ENCODE results near the gene ELOVL7. TPM values are rescaled to one million over a fixed set of nuclear protein-coding genes. Genes with fewer than 3 reads are reported as not detected.
"Not testable (repeated sequence)": the region's sequence is repeated elsewhere in the genome, so short reads cannot be mapped to it uniquely, and the experiment has no call there.

Gene ELOVL7
- total RNA-seq, 1 donor from 2014 or later: 0.59 TPM

GRCh38 chr5:60870857-60871256 lies 26.8 kb upstream of the ELOVL7 start:
- DNase-seq: no peak
- no peaks in the 10 kb centered on the region for H3K4me1 Mint-ChIP-seq (ENCODE audit: low read depth, unreplicated experiment)

GRCh38 chr5:60860572-60860971 lies 16.5 kb upstream of the ELOVL7 start:
- not testable (repeated sequence) for H3K4me3 Mint-ChIP-seq (ENCODE audit: unreplicated experiment); H3K27ac Mint-ChIP-seq (ENCODE audit: unreplicated experiment); H3K36me3 Mint-ChIP-seq (ENCODE audit: unreplicated experiment); H3K27me3 Mint-ChIP-seq (ENCODE audit: unreplicated experiment); DNase-seq; H3K9me3 Mint-ChIP-seq (ENCODE audit: unreplicated experiment); H3K4me1 Mint-ChIP-seq (ENCODE audit: low read depth, unreplicated experiment)

More at GRCh38 chr5:60870857-60871256, 26.8 kb upstream of the ELOVL7 start:
- H3K36me3 Mint-ChIP-seq (ENCODE audit: unreplicated experiment): peaks cover 7% of the 10 kb centered on the region
- no peak overlapping the region for H3K27ac Mint-ChIP-seq (ENCODE audit: unreplicated experiment)
- no peak overlapping the region for H3K4me3 Mint-ChIP-seq (ENCODE audit: unreplicated experiment)
- no peak for TF ChIP-seq CTCF (IDR thresholded peaks at IDR 0.05; ENCODE audit: partially characterized antibody, unreplicated experiment)
- no peaks in the 10 kb centered on the region for H3K27me3 Mint-ChIP-seq (ENCODE audit: unreplicated experiment)
- no peaks in the 10 kb centered on the region for H3K9me3 Mint-ChIP-seq (ENCODE audit: unreplicated experiment)

DNA sequence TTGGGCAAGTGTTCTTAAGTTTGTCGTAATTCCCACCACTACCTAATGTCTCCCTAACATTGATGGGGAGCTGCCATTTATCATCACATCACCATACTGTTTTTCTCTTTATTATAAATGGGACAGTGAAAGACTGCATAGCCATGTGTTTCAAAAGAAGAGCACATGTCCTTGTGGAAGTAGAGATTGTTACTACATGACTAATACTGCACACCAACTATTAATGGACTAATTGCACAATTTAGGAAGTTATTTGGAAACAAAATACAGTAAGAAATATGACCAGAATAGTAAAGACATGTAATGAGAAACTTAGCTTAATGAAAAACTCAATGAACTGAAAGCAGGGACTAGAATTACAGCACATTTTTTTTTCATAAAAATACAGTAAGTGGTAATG lies 12.0 kb upstream of the ELOVL7 start:
- H3K4me1 Mint-ChIP-seq (ENCODE audit: low read depth, unreplicated experiment): no peaks in the 10 kb centered on the region
- no peak overlapping the region for H3K27ac Mint-ChIP-seq (ENCODE audit: unreplicated experiment)
- no peak overlapping the region for H3K4me3 Mint-ChIP-seq (ENCODE audit: unreplicated experiment)
- no peaks in the 10 kb centered on the region for H3K9me3 Mint-ChIP-seq (ENCODE audit: unreplicated experiment)
- H3K27me3 Mint-ChIP-seq (ENCODE audit: unreplicated experiment): no peaks in the 10 kb centered on the region
- H3K36me3 Mint-ChIP-seq (ENCODE audit: unreplicated experiment): no peaks in the 10 kb centered on the region
- no peak for TF ChIP-seq CTCF (IDR thresholded peaks at IDR 0.05; ENCODE audit: partially characterized antibody, unreplicated experiment)
- DNase-seq: no peak

DNA sequence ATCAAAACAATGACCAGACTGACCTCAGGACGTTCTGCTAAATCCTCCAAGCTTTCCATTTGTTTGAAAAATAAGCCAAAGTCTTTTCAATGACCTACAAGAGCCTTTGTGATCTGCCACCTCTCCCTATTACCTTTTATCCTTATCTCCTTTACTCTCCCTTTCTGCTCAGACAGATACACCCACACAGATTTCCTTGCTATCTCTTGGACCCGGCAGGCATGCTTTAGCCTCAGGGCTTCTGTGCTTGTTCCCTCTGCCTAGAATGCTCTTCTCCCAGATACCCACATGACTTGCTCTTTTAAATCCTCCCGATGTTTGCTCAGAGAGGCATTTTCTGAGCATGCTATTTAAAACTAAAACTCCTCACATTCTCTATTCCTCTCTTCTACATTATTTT lies 8.9 kb upstream of the ELOVL7 start:
- Mint-ChIP-seq H3K9me3 (ENCODE audit: unreplicated experiment) (no peaks in the 10 kb centered on the region), H3K4me3 (ENCODE audit: unreplicated experiment) (no peak overlapping the region), H3K4me1 (ENCODE audit: low read depth, unreplicated experiment) (no peaks in the 10 kb centered on the region), H3K27ac (ENCODE audit: unreplicated experiment) (no peak overlapping the region), H3K27me3 (ENCODE audit: unreplicated experiment) (no peaks in the 10 kb centered on the region), H3K36me3 (ENCODE audit: unreplicated experiment) (no peaks in the 10 kb centered on the region)
- TF ChIP-seq CTCF (IDR thresholded peaks at IDR 0.05; ENCODE audit: partially characterized antibody, unreplicated experiment): no peak
- DNase-seq: no peak

DNA sequence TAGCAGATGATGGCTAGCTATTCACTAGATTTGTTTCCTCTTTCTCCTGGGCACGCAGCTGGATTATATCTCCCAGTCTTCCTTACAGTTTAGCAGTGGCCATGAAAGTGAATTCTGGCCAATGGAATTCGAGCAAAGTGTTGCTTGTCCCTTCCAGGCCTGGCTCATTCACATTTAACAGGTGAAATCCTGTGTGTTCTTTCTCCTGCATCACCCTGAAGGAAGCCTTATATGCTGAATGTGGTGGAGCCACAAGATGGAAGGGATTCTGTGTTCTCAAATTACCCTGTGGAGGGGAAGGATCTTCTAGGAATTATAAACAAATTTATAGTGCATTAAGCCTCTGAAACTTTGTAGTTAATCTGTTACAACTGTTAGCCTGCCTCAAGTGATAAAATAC lies 8.2 kb upstream of the ELOVL7 start:
- TF ChIP-seq CTCF (IDR thresholded peaks at IDR 0.05; ENCODE audit: partially characterized antibody, unreplicated experiment): no peak
- H3K4me1 Mint-ChIP-seq (ENCODE audit: low read depth, unreplicated experiment): no peaks in the 10 kb centered on the region
- no peak overlapping the region for H3K4me3 Mint-ChIP-seq (ENCODE audit: unreplicated experiment)
- DNase-seq: no peak
- no peak overlapping the region for H3K27ac Mint-ChIP-seq (ENCODE audit: unreplicated experiment)
- no peaks in the 10 kb centered on the region for H3K36me3 Mint-ChIP-seq (ENCODE audit: unreplicated experiment)
- H3K27me3 Mint-ChIP-seq (ENCODE audit: unreplicated experiment): no peaks in the 10 kb centered on the region
- no peaks in the 10 kb centered on the region for H3K9me3 Mint-ChIP-seq (ENCODE audit: unreplicated experiment)

GRCh38 chr5:60851626-60852025 lies 7.6 kb upstream of the ELOVL7 start:
- DNase-seq: no peak
- Mint-ChIP-seq H3K4me1 (ENCODE audit: low read depth, unreplicated experiment) (no peaks in the 10 kb centered on the region), H3K27ac (ENCODE audit: unreplicated experiment) (no peak overlapping the region)

More at GRCh38 chr5:60851626-60852025, 7.6 kb upstream of the ELOVL7 start:
- Mint-ChIP-seq H3K9me3 (ENCODE audit: unreplicated experiment) (no peaks in the 10 kb centered on the region), H3K36me3 (ENCODE audit: unreplicated experiment) (no peaks in the 10 kb centered on the region), H3K4me3 (ENCODE audit: unreplicated experiment) (no peak overlapping the region), H3K27me3 (ENCODE audit: unreplicated experiment) (no peaks in the 10 kb centered on the region)
- no peak for TF ChIP-seq CTCF (IDR thresholded peaks at IDR 0.05; ENCODE audit: partially characterized antibody, unreplicated experiment)
